GM19452 (cell line): ENCODE measurements around the gene RNF169.
"Not testable (repeated sequence)": the region's sequence is repeated elsewhere in the genome, so short reads cannot be mapped to it uniquely, and the experiment has no call there.

Source experiments
- ATAC-seq: cut with Tn5 transposase; IDR thresholded peaks from one replicate; pipeline ENCODE4 v1.9.1; 2021; ENCODE audit not compliant: unreplicated experiment

RNF169 gene

DNA sequence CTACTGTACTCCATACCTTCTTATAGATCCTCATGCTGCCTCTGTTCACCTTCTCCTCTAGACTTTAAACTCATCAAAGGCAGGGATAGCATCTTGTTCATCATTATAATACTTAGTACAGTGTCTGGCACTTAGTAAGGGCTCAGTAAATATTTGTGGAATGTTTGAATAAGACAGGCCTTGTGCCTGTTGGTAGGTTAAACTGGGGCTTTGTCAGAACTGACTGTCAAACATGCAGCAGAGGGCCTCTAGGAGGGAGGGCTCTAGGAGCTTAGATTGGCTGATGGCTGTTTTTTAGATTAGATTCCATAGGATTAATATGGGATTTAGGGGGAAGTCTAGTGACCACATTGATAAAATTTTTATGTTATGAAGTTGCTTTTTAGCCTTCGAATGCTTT lies 70.8 kb downstream of the RNF169 start:
- ATAC-seq: no peak

- ATAC-seq: no peak
Observed at GRCh38 chr11:74820763-74821162, 72.1 kb downstream of the RNF169 start.

- no peak for ATAC-seq
Observed at GRCh38 chr11:74822170-74822569, 73.5 kb downstream of the RNF169 start.

- ATAC-seq: no peak
Observed at GRCh38 chr11:74824285-74824982, 75.8 kb downstream of the RNF169 start.

- ATAC-seq: not testable (repeated sequence)
Observed at GRCh38 chr11:74825596-74825995, 76.9 kb downstream of the RNF169 start.

- ATAC-seq: no peak
Observed at GRCh38 chr11:74826901-74827300, 78.3 kb downstream of the RNF169 start.

DNA sequence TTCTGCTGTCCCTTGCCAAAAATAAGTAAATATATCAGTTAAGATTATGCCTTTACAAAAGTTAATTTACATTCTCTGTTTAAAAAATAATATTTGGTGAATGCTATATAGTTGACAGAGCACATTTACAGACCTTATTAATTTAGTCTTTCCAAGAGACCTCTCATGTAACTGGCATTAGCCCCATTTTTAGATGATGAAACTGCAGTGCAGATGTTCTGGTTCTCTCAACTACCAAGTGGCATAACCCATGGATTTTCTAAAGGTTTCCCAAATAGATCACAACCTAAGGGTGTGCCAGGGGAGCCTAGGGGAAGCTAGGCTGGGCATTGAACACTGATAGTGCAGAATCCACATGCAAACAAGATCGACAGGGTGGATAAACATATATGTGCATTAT lies 88.5 kb downstream of the RNF169 start:
- ATAC-seq: no peak

GRCh38 chr11:74838188-74838587 lies 89.5 kb downstream of the RNF169 start:
- ATAC-seq: no peak

- ATAC-seq: no peak
Observed at GRCh38 chr11:74839446-74839845, 90.8 kb downstream of the RNF169 start.

- ATAC-seq: no peak
Observed at GRCh38 chr11:74839971-74840370, 91.3 kb downstream of the RNF169 start.

- no peak for ATAC-seq
Observed at GRCh38 chr11:74840486-74840885, 91.8 kb downstream of the RNF169 start.

GRCh38 chr11:74842967-74843366 lies 94.3 kb downstream of the RNF169 start:
- no peak for ATAC-seq

DNA sequence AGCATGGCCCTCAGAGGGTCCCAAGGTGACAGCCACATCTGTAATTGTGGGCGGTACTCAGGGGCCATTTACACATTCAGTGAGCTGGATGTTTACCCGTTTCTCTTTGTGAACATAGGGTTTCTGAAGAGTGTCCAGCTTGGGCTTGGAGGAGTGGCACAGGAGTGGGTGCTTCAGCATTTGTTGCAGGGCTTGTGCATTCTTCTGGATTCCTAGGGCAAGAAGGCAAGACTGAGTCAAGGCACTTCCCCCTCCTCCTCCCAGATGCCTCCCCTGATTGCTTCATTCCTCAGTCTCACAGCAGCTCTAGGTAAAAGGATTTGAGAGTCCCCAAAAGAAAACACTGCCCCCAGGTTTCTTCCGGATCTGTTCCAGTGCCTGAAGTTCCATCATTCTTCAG lies 95.4 kb downstream of the RNF169 start:
- ATAC-seq: no peak

DNA sequence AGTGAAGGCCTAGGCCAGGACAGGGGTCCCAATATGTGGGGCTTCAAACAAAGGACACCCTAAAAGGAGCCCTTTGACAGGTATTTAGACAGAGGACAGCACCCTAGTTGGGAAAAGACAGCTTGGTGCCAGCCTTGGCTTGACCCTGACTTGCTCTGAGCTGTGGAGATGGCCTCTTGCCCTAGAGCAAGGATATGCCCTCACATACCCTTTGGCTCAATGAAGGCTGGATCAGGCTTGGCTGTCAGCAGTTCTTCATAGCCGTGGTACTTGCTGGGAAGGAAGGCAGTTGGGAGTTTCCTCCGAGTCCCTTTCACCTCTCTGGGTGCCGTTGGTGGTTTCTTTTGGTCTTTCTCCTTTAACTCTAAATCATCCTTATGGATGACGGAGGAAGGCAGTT lies 96.2 kb downstream of the RNF169 start:
- no peak for ATAC-seq

DNA sequence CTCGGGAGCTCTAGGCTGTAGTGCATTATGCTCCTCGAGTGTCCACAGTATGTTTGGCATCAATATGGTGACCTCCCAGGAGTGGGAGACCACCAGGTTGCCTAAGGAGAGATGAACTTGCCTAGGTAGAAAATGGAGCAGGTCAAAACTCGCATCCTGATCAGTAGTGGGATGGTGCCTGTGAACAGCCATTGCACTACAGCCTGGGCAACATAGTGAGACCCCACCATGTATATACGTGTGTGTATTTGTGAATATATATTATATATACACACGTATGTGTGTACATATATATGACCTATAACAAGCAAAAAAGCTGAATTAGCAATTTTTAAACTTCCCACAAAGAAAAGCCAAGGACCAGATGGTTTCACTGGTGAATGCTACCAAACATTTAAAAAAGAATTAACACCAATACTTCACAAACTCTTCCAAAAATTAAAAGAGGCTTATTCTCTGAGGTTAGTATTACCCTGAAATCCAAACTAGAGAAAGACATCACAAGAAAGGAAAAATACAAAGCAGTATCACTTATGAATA lies 97.4 kb downstream of the RNF169 start:
- no peak for ATAC-seq

GRCh38 chr11:74846770-74847169 lies 98.1 kb downstream of the RNF169 start:
- ATAC-seq: no peak

DNA sequence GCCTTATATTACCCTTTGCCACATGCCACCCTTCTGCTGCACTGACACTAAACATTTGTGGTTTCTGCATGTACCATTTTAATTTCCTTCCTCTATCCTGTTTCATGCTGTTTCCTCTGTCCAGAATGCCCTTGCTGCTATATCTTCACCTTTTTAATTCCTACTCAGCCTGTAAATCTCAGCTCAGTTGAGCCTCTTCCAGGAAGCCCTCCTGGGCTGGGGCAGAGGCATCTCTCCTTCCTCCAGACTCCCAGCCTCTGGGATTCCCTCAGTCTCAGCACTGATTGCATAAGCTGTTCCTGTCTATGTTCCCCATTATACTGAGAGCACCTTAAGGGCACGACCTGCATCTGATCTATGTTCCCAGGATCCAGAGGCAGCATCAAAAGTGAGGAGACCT lies 98.7 kb downstream of the RNF169 start:
- ATAC-seq: no peak

- ATAC-seq: no peak
Observed at GRCh38 chr11:74847895-74848294, 99.2 kb downstream of the RNF169 start.

DNA sequence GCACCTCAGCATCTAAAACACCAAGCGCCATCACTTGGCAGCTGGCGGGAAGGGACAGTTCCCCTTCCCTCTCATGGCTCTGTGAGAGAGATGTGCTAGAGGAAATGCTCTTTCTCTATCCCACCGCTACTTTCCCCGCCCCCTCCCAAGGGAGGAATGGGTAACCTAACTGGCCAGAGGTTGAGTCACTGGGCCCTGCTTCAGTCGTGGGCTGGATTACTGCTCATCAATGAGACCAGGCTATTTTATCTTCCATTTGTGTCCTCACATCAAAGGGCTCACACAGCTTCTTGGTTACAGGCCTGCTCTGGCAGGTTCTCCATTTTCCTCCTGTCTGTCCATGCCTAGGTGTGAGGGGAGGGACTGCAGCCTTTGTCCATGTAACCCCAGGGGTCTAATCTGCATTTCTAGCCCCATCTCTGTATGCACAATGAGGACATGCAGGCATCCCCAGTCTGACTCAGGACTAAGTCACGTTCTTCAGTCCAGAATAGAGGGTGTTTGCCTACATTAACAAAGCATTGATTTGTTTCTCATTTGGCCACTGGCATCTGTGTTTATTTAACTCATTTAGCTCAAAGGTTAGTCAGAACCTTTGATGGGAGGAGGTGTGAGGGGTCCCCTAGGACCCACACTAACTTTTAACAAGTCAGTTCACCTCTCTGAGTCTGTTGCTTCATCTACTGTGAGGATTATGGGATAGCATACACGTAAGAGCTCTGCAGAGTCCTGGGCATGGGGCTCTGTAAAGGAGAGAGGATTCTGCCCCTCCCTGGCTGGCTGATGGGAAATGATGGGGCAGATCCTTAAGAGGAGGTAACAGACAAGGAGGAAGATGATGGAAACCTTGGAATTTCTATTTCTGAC lies 101.1 kb downstream of the RNF169 start:
- no peak for ATAC-seq

GRCh38 chr11:74853223-74853622 lies 104.6 kb downstream of the RNF169 start:
- ATAC-seq: no peak

- no peak for ATAC-seq
Observed at GRCh38 chr11:74860743-74861142, 112.1 kb downstream of the RNF169 start.

DNA sequence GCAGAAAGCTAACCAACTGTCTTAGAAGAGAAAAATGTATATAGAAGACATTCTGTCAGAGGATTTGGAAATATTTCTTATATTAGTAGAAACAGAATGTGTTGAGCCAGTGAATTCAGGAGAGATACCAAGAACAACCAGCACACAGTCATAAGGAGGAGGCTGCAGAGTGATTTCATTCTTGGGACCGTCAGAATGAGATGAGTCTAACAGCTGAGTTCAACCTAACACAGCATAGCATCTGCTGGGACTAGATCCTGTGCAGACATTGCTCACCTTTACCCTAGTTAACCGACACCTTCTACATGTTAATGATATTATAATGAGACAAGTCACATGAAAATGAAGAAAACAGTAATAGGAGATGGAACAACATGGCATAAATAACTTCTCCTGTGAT lies 114.8 kb downstream of the RNF169 start:
- no peak for ATAC-seq
